HEK293T (cell line): Measurements from ENCODE around the gene SPATA20.

Source experiments
- CTCF ChIA-PET: fragments of 350-600 bp; formaldehyde crosslinking; extraction: SDS; loops from one replicate; lab custom pipeline; 2021; ENCODE audit warnings: antibody characterized with exemption, inconsistent platforms; lab: Yijun Ruan, JAX
- POLR2A ChIA-PET: fragments of 350-600 bp; formaldehyde crosslinking; extraction: SDS; loops from one replicate; lab custom pipeline; 2020; ENCODE audit warnings: antibody characterized with exemption, inconsistent platforms; lab: Yijun Ruan, JAX
- DNase-seq: peaks from one replicate; pipeline ENCODE4 v3.0.0; 2012; ENCODE audit warnings: mixed read lengths; ENCODE audit errors: extremely low spot score
- ARNT ChIP-seq: fragments of 450-650 bp; IDR thresholded peaks from 2 replicates; pipeline ENCODE4 v1.6.1; 2017; ENCODE audit warnings: mild to moderate bottlenecking
- BHLHE40 ChIP-seq: fragments of 450-650 bp; IDR thresholded peaks from 2 replicates; pipeline ENCODE4 v1.6.1; 2016; ENCODE audit warnings: mild to moderate bottlenecking, moderate library complexity, borderline replicate concordance
- CTBP1 ChIP-seq: fragments of 450-650 bp; IDR thresholded peaks from 2 replicates; pipeline ENCODE4 v1.6.1; 2016; ENCODE audit warnings: borderline replicate concordance
- ELF4 ChIP-seq: fragments of 450-650 bp; IDR thresholded peaks from 2 replicates; pipeline ENCODE4 v1.6.1; 2017; ENCODE audit warnings: antibody characterized with exemption
- FOXA1 ChIP-seq: fragments of 450-650 bp; IDR thresholded peaks from 2 replicates; pipeline ENCODE4 v1.6.1; 2016; ENCODE audit warnings: mild to moderate bottlenecking
- FOXK2 ChIP-seq: fragments of 450-650 bp; IDR thresholded peaks from 2 replicates; pipeline ENCODE4 v1.6.1; 2016; ENCODE audit warnings: mild to moderate bottlenecking
- FOXM1 ChIP-seq: fragments of 450-650 bp; IDR thresholded peaks from 2 replicates; pipeline ENCODE4 v1.6.1; 2017; ENCODE audit warnings: mild to moderate bottlenecking, borderline replicate concordance
- HDGF ChIP-seq: fragments of 450-650 bp; IDR thresholded peaks from 2 replicates; pipeline ENCODE4 v1.6.1; 2017; ENCODE audit warnings: antibody characterized with exemption, borderline replicate concordance
- L3MBTL2 ChIP-seq: fragments of 450-650 bp; conservative IDR thresholded peaks from 2 replicates; pipeline ENCODE4 v1.6.1; 2016; ENCODE audit warnings: mild to moderate bottlenecking
- LEF1 ChIP-seq: fragments of 450-650 bp; IDR thresholded peaks from 2 replicates; pipeline ENCODE4 v1.6.1; 2017; ENCODE audit warnings: mild to moderate bottlenecking, borderline replicate concordance
- NFRKB ChIP-seq: fragments of 450-650 bp; IDR thresholded peaks from 2 replicates; pipeline ENCODE4 v1.6.1; 2016; ENCODE audit warnings: mild to moderate bottlenecking, moderate library complexity
- SP1 ChIP-seq: fragments of 450-650 bp; IDR thresholded peaks from 2 replicates; pipeline ENCODE4 v1.6.1; 2017
- SUZ12 ChIP-seq: fragments of 450-650 bp; IDR thresholded peaks from 2 replicates; pipeline ENCODE4 v1.6.1; 2016; ENCODE audit warnings: mild to moderate bottlenecking
- TARDBP ChIP-seq: fragments of 450-650 bp; IDR thresholded peaks from 2 replicates; pipeline ENCODE4 v1.6.1; 2016
- ZNF384 ChIP-seq: fragments of 450-650 bp; IDR thresholded peaks from 2 replicates; pipeline ENCODE4 v1.6.1; 2016
- TF ChIP-seq, protein P1 (sequence below): fragments of 450-650 bp; IDR thresholded peaks from 2 replicates; pipeline ENCODE4 v1.6.1; 2016

The SPATA20 gene

DNA sequence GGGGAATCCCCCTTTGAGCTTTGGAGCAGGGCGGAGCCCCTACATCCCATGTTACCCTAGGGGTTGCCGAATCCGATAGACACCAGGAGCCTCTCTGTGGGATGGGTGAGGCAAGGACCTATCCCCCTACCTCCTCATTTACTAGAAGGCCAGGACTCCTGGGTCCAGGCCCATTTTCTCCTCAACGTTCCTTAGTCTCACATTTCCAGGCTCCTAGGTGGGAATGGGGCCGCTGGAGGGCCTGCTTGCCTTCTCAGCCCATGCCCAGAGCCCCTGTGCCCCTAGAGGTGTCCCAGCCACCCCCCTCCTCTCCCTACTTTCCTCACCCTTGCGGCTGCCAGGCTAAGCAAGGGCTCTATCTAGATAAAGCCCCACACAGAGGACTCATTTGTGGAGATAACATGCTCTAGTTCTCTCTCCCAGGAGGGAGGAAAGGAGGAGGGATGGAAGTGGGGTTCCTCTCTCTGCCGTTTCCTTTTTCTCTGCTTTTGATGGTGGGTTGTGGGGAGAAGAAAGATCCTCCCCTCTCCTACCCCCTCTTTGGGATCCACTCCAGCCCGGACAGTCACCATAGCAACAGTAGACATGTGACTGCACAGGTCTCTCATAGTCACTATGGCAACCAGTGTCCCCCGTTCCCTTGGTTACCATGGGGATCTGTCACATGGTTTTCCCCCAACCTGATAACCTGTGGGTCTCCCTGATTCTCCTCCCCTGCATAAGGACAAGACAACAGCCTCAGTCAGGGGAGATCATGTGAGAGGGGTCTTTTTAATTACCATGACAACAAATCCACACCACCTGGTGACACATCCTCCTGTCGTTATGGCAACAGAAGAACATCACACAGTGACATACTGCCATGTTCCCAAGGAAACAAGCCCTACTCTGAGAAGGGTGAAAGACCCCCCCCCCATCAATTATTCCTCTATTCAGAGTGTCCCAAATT lies 18.7 kb downstream of the SPATA20 start:
- no peak for DNase-seq
- ChIA-PET CTCF (no interaction called here), POLR2A (no interaction called here)
- TF ChIP-seq TARDBP (no peak), SP1 (no peak), HDGF (no peak), FOXA1 (no peak), ELF4 (no peak), ARNT (no peak), SUZ12 (no peak), FOXM1 (no peak), LEF1 (no peak), CTBP1 (no peak), ZNF384 (no peak), NFRKB (no peak), FOXK2 (no peak)
- TF ChIP-seq, protein P1, sequence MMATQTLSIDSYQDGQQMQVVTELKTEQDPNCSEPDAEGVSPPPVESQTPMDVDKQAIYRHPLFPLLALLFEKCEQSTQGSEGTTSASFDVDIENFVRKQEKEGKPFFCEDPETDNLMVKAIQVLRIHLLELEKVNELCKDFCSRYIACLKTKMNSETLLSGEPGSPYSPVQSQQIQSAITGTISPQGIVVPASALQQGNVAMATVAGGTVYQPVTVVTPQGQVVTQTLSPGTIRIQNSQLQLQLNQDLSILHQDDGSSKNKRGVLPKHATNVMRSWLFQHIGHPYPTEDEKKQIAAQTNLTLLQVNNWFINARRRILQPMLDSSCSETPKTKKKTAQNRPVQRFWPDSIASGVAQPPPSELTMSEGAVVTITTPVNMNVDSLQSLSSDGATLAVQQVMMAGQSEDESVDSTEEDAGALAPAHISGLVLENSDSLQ, result no peak

DNA sequence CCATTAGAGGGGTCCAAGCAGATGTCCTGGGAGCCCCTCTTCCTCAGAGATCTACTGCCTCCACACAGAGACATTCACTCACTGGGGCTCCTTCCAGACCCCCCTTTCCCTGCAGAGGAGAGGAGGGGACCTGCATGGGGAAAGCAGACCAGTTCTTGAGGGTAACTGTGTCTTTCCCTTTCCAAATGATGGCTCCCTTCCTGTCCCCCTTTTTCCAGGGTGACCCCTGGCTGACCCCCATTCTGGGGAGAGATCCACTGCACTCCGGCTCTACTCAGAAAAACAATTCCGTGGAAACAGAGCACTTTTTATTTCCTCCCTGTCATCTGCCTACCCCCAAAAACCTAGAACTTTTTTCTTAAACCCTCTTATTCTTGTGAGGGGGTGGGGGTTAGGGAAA lies 19.9 kb downstream of the SPATA20 start:
- ChIA-PET CTCF (no interaction called here), POLR2A (no interaction called here)
- TF ChIP-seq, protein P1, result no peak
- no peak for DNase-seq

DNA sequence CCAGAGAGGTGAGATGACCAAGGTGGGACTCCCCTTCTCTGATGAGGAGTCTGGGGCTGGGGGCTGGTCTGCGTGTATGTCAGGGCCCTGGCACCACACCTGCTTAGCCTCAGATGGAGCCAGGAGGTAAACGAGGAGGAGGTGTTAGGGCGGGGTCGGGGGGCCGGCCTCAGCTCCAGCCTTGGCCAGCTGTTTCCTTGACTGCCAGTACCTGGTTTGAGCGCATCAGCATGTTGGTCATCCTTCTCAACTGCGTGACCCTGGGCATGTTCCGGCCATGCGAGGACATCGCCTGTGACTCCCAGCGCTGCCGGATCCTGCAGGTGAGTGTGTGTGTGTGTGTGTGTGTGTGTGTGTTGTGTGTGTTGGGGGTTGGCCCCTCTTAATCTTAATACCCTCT lies 21.7 kb downstream of the SPATA20 start:
- ChIA-PET CTCF (no interaction called here), POLR2A (no interaction called here)
- TF ChIP-seq SP1 (no peak), FOXM1 (no peak), BHLHE40 (no peak), CTBP1 (no peak), ELF4 (no peak), FOXA1 (no peak), TARDBP (no peak), ZNF384 (no peak)
- DNase-seq, result no peak

DNA sequence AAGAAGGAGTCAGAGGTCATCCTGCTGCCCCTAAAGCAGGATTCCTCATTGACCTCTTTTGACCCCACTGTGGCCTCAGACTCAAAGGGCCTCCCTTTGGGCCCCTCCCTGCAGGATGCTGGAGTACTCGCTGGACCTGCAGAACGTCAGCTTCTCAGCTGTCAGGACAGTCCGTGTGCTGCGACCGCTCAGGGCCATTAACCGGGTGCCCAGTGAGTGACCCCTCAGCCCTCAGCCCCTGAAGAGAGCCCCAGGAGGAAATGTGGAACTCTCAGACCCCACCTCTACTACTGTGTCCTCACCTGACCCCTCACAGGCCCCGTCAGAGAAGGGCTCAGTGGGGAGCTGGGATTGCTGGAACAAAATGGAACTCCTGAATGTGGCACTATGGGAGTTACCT lies 22.6 kb downstream of the SPATA20 start:
- TF ChIP-seq TARDBP, result no peak
- TF ChIP-seq ELF4, result no peak
- TF ChIP-seq SUZ12, result no peak
- TF ChIP-seq, protein P1, result no peak
- no peak for TF ChIP-seq ARNT
- no peak for TF ChIP-seq ZNF384
- no peak for TF ChIP-seq FOXM1
- no peak for TF ChIP-seq BHLHE40
- TF ChIP-seq FOXA1, result no peak
- no peak for TF ChIP-seq HDGF
- TF ChIP-seq SP1, result no peak
- no peak for DNase-seq
- POLR2A ChIA-PET, result interaction anchor here (1.5 kb wide), 1 partner anchor 14 kb away, joined by 3 read pairs; no protein-coding TSS in a partner anchor
- CTCF ChIA-PET, result interaction anchor here (1.2 kb wide), 1 partner anchor 18 kb away, joined by 4 read pairs; no protein-coding TSS in a partner anchor

DNA sequence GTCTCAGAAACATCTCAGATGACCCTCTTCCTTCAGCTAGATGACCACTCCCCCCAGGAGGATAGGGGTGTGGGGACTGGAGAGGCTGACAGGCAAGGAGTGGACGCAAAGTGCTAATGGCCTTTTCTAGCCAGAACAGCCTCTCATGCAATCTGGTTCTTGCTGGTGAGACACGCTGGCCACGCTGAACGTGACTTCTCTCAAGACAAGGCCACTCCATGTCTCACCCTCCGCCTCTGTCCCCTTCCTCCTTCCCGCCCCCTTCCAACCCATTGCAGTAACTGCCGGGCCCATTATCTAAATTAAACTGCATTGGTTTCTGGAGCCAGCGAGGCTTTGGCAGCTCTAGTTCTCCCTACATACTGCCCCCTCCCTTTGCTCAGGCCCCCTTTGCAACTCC lies 23.1 kb downstream of the SPATA20 start:
- ChIA-PET CTCF (interaction anchor here (1.2 kb wide), 1 partner anchor 19 kb away, joined by 4 read pairs; no protein-coding TSS in a partner anchor), POLR2A (interaction anchor here (1.5 kb wide), 1 partner anchor 14 kb away, joined by 3 read pairs; no protein-coding TSS in a partner anchor)

DNA sequence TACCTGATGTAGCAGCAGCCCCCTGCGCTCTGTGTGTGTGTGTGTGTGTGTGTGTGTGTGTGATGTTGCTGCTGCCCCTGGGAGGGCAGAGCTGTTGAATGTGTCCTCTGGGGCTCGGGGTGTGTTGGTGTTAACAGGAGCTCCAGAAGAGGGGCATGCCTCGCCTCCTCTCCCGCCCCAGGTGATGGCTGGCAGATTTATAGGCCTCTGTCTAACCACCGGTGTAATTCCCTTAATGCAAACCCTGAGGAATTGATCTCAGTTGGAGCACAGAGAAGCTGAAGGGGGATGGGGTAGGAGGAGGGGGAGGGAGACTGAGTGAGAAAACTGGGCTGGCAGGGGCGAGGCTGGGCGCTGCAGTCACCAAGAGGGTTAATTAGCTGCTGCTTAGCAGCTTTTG lies 23.6 kb downstream of the SPATA20 start:
- ChIA-PET POLR2A (interaction anchor here (0.5 to 1.5 kb wide), 2 partner anchors 15 to 61 kb away, joined by 3 to 4 read pairs; no protein-coding TSS in a partner anchor), CTCF (interaction anchor here (1.2 kb wide), 1 partner anchor 19 kb away, joined by 4 read pairs; no protein-coding TSS in a partner anchor)
- TF ChIP-seq L3MBTL2, result no peak
- TF ChIP-seq, protein P1, result peak; percentile 39
- DNase-seq, result no peak

More for the DNA sequence above, 23.1 kb downstream of the SPATA20 start:
- DNase-seq, result no peak
- TF ChIP-seq CTBP1 (no peak), LEF1 (no peak), ELF4 (no peak), NFRKB (no peak), FOXK2 (no peak)
